HG02610 (cell line): ENCODE data around the gene USP37.

Source experiments
- ATAC-seq: cut with Tn5 transposase; IDR thresholded peaks from one replicate; pipeline ENCODE4 v1.9.1; 2021; ENCODE audit warnings: mild to moderate bottlenecking, moderate library complexity; ENCODE audit not compliant: unreplicated experiment

USP37 gene

DNA sequence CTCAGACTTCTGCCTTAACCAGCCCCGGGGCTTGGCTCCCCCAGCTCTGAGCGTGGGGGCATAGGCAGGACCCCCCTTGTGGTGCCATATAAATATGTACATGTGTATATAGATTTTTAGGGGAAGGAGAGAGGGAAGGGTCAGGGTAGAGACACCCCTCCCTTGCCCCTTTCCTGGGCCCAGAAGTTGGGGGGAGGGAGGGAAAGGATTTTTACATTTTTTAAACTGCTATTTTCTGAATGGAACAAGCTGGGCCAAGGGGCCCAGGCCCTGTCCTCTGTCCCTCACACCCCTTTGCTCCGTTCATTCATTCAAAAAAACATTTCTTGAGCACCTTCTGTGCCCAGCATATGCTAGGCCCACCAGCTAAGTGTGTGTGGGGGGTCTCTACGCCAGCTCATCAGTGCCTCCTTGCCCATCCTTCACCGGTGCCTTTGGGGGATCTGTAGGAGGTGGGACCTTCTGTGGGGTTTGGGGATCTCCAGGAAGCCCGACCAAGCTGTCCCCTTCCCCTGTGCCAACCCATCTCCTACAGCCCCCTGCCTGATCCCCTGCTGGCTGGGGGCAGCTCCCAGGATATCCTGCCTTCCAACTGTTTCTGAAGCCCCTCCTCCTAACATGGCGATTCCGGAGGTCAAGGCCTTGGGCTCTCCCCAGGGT is 162.9 kb downstream of the USP37 start:
- no peak for ATAC-seq

- no peak for ATAC-seq
Measured at GRCh38 chr2:218404351-218405085, 163.6 kb downstream of the USP37 start.

DNA sequence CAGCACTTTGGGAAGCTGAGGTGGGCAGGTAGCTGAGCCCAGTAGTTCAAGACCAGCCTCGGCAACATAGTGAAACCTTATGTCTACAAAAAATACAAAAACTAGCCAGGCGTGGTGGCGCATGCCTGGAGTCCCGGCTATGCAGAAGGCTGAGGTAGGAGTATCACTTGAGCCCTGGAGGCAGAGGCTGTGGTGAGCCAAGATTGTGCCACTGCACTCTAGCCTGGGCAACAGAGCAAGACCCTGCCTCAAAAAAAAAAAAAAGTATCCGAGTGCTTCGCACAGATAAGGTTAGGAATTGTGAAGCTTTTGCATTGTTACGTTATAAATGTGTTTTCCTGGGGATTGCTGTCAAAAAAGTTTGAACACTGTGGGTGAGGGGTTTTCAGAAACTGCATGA is 164.3 kb downstream of the USP37 start:
- no peak for ATAC-seq

DNA sequence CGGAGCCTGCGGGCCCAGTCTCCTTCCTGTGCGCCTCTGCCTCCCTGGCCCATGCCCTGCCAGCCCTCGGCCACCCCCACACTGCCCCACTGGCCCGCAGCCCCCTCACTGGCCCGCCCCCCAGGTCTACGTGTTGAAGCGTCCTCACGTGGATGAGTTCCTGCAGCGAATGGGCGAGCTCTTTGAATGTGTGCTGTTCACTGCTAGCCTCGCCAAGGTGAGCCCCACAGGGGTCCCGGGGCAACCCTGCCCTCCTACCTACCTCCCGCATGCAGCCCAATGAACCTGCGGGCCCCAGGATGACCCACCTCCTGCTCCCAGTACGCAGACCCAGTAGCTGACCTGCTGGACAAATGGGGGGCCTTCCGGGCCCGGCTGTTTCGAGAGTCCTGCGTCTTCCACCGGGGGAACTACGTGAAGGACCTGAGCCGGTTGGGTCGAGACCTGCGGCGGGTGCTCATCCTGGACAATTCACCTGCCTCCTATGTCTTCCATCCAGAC is 165.2 kb downstream of the USP37 start:
- ATAC-seq, result no peak

DNA sequence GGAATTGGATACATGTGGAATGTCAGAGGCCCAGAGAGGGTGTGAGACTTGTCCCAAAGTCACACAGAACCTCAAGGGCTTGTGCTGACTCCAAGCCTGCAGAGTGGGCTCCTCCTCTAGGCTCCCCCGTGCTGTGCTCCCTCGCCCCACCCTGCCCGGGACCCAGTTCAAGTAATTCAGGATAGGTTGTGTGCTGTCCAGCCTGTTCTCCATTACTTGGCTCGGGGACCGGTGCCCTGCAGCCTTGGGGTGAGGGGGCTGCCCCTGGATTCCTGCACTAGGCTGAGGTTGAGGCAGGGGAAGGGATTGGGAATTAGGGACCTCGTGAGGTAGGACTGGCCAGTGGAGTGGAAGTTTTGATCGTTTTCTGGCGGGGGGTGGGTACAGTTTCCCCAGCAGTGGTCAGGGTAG is 165.7 kb downstream of the USP37 start:
- no peak for ATAC-seq

GRCh38 chr2:218401890-218402289 is 166.3 kb downstream of the USP37 start:
- ATAC-seq, result no peak

DNA sequence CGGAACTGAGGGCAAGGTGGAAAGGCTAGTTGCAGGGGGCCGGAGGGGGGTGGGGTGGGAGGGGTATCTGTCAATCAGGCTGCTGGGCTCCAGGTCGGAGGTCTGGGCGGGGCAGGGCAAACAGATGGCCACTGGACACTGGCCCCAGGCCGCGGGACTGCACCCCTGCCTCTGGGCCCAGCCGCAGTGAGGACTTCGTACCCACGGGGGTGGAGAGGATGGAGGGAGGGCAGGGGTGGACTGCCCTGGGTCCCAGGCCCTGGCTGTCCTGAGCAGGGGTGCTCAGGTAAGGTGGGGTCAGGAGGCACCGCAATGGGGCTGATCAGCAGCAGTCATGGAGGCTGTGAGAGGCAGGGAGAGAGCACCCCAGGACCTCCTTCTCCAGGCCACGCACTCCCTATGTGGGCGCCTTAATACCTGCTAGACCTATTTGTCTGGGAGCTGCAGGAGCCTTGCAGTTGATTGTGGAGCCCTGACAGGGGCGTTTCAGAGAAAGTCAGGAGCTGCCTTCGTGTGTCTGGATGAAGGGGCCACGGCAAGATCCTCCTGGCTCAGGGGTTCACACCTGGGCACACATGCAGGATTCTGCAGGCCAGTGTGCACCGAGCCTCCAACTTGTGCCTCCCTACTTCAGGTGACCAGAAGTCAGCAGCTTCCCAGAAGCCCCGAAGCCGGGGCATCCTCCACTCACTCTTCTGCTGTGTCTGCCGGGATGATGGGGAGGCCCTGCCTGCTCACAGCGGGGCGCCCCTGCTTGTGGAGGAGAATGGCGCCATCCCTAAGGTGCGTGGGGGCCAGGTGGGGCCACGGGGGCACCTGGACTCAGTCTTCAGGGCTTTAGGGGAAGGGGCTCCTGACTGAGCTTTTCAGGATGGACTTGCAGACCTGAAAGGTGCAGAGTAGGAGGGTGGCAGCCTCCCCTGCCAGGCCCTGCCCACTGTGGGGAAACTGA is 166.9 kb downstream of the USP37 start:
- ATAC-seq, result no peak
